H9 (cell line): ENCODE measurements around the gene FAM163B. TPM values are rescaled to one million over a fixed set of nuclear protein-coding genes. Genes with fewer than 3 reads are reported as not detected.

ENCODE experiments used
- DNase-seq: peaks from one replicate; pipeline ENCODE4 v3.0.0-alpha.2; 2017
- H2AFZ ChIP-seq: one replicate; pipeline ENCODE4 v1.6.1; 2013; ENCODE audit warnings: mild to moderate bottlenecking, low read length, control low read depth, moderate library complexity
- H2AK5ac ChIP-seq: 2 replicates; pipeline ENCODE4 v1.6.1; 2013; ENCODE audit warnings: low read length, control low read depth, mixed read lengths; ENCODE audit not compliant: insufficient read length
- H2BK120ac ChIP-seq: one replicate; pipeline ENCODE4 v1.6.1; 2013; ENCODE audit warnings: low read depth, mild to moderate bottlenecking, low read length, control low read depth, inconsistent platforms; ENCODE audit not compliant: poor library complexity, severe bottlenecking
- H2BK12ac ChIP-seq: 2 replicates; pipeline ENCODE4 v1.6.1; 2013; ENCODE audit warnings: low read length, control low read depth, mixed read lengths, low read depth; ENCODE audit not compliant: insufficient read length
- H2BK15ac ChIP-seq: 2 replicates; pipeline ENCODE4 v1.6.1; 2013; ENCODE audit warnings: low read depth, low read length, control low read depth
- H2BK20ac ChIP-seq: one replicate; pipeline ENCODE4 v1.6.1; 2013; ENCODE audit warnings: low read depth, mild to moderate bottlenecking, low read length, control low read depth, inconsistent platforms; ENCODE audit not compliant: poor library complexity, severe bottlenecking
- H2BK5ac ChIP-seq: 2 replicates; pipeline ENCODE4 v1.6.1; 2013; ENCODE audit warnings: low read length, control low read depth, mixed read lengths; ENCODE audit not compliant: insufficient read length
- H3K14ac ChIP-seq: 2 replicates; pipeline ENCODE4 v1.6.1; 2013; ENCODE audit warnings: low read length, control low read depth; ENCODE audit not compliant: insufficient read depth
- H3K18ac ChIP-seq: 2 replicates; pipeline ENCODE4 v1.6.1; 2013; ENCODE audit warnings: low read depth, mild to moderate bottlenecking, mixed read lengths, low read length, control low read depth; ENCODE audit not compliant: insufficient read length
- H3K23ac ChIP-seq: 2 replicates; pipeline ENCODE4 v1.6.1; 2013; ENCODE audit warnings: low read length, control low read depth, mixed read lengths, low read depth; ENCODE audit not compliant: insufficient read length
- H3K23me2 ChIP-seq: 2 replicates; pipeline ENCODE4 v1.6.1; 2013; ENCODE audit warnings: low read depth, mild to moderate bottlenecking, mixed read lengths, low read length, control low read depth; ENCODE audit not compliant: insufficient read length, poor library complexity, severe bottlenecking
- H3K27ac ChIP-seq: 2 replicates; pipeline ENCODE4 v1.5.1; 2013; ENCODE audit warnings: low read length, control low read depth, mixed read lengths, low read depth; ENCODE audit not compliant: insufficient read length
- H3K27me3 ChIP-seq: 2 replicates; pipeline ENCODE4 v1.6.1; 2013; ENCODE audit warnings: low read length, control low read depth, inconsistent platforms; ENCODE audit not compliant: insufficient read depth
- H3K4ac ChIP-seq: 2 replicates; pipeline ENCODE4 v1.6.1; 2013; ENCODE audit warnings: low read depth, mild to moderate bottlenecking, control low read depth, inconsistent platforms, low read length, moderate library complexity
- H3K4me1 ChIP-seq: 2 replicates; pipeline ENCODE4 v1.6.1; 2013; ENCODE audit warnings: low read length, control low read depth, inconsistent platforms; ENCODE audit not compliant: insufficient read depth
- H3K4me2 ChIP-seq: 2 replicates; pipeline ENCODE4 v1.6.1; 2013; ENCODE audit warnings: low read length, control low read depth, mixed read lengths; ENCODE audit not compliant: insufficient read length, insufficient read depth
- H3K56ac ChIP-seq: 2 replicates; pipeline ENCODE4 v1.6.1; 2013; ENCODE audit warnings: low read depth, mild to moderate bottlenecking, mixed read lengths, low read length, control low read depth; ENCODE audit not compliant: insufficient read length
- H3K79me1 ChIP-seq: 2 replicates; pipeline ENCODE4 v1.6.1; 2013; ENCODE audit warnings: low read depth, mild to moderate bottlenecking, moderate library complexity, low read length, control low read depth, inconsistent platforms; ENCODE audit not compliant: insufficient read depth, poor library complexity, severe bottlenecking
- H3K79me2 ChIP-seq: 2 replicates; pipeline ENCODE4 v1.6.1; 2013; ENCODE audit warnings: low read length, control low read depth, inconsistent platforms; ENCODE audit not compliant: insufficient read depth
- H3K9ac ChIP-seq: 2 replicates; pipeline ENCODE4 v1.6.1; 2013; ENCODE audit warnings: low read length, control low read depth, mixed read lengths; ENCODE audit not compliant: insufficient read length; ENCODE audit errors: extremely low read depth
- H3K9me3 ChIP-seq: one replicate; pipeline ENCODE4 v1.6.1; 2013; ENCODE audit warnings: low read depth, low read length, inconsistent platforms; ENCODE audit not compliant: control insufficient read depth
- H3T11ph ChIP-seq: one replicate; pipeline ENCODE4 v1.6.1; 2013; ENCODE audit warnings: mild to moderate bottlenecking, low read length, control low read depth, inconsistent platforms
- H4K20me1 ChIP-seq: one replicate; pipeline ENCODE4 v1.6.1; 2013; ENCODE audit not compliant: control insufficient read depth, insufficient read length, insufficient read depth
- H4K5ac ChIP-seq: 2 replicates; pipeline ENCODE4 v1.6.1; 2013; ENCODE audit warnings: low read depth, mild to moderate bottlenecking, mixed read lengths, low read length, control low read depth; ENCODE audit not compliant: insufficient read length
- H4K8ac ChIP-seq: replicated peaks from 2 replicates; pipeline ENCODE4 v1.6.1; 2013; ENCODE audit warnings: low read length, control low read depth, mixed read lengths, low read depth; ENCODE audit not compliant: insufficient read length
- H4K91ac ChIP-seq: 2 replicates; pipeline ENCODE4 v1.6.1; 2013; ENCODE audit warnings: low read depth, mild to moderate bottlenecking, moderate library complexity, mixed read lengths, low read length, control low read depth; ENCODE audit not compliant: insufficient read length
- H3K27ac Mint-ChIP-seq, 3 experiments: 2 replicates in 2 of 3; 3 replicates in 1 of 3; pipeline ENCODE4 v1.8.0; 2020 to 2021; ENCODE audit warnings: mixed read lengths in 3 of 3, mild to moderate bottlenecking in 1 of 3, moderate library complexity in 1 of 3
- H3K27me3 Mint-ChIP-seq: 2 replicates; pipeline ENCODE4 v1.8.0; 2021; ENCODE audit warnings: low read depth, mild to moderate bottlenecking, moderate library complexity, mixed read lengths
- H3K36me3 Mint-ChIP-seq, 3 experiments: 2 replicates in 2 of 3; 3 replicates in 1 of 3; pipeline ENCODE4 v1.8.0; 2020 to 2021; ENCODE audit warnings: low read depth in 3 of 3, mixed read lengths in 3 of 3; ENCODE audit not compliant: insufficient read depth in 1 of 3
- H3K4me1 Mint-ChIP-seq, 2 experiments: 2 replicates each; pipeline ENCODE4 v1.8.0; 2020; ENCODE audit warnings: mixed read lengths in 2 of 2
- H3K4me3 Mint-ChIP-seq, 2 experiments: 2 replicates in 1 of 2; 3 replicates in 1 of 2; pipeline ENCODE4 v1.8.0; 2020 to 2021; ENCODE audit warnings: mild to moderate bottlenecking in 2 of 2, mixed read lengths in 2 of 2, moderate library complexity in 1 of 2
- H3K9me3 Mint-ChIP-seq, 2 experiments: 2 replicates in 1 of 2; 3 replicates in 1 of 2; pipeline ENCODE4 v1.8.0; 2020; ENCODE audit warnings: mild to moderate bottlenecking in 2 of 2, mixed read lengths in 2 of 2, moderate library complexity in 1 of 2
- WGBS: extraction: QIAGEN DNeasy Blood & Tissue Kit; methylation state at CpG from one replicate; pipeline ENCODE4 v1.1.7; 2013; ENCODE audit warnings: missing lambda C conversion rate, low lambda C conversion rate, mixed read lengths; ENCODE audit not compliant: insufficient read length; ENCODE audit errors: extremely low coverage; 5-methylcytosine and 5-hydroxymethylcytosine counted together
- total RNA-seq: library from RNA; stranded (reverse); gene quantifications from 2 replicates; pipeline ENCODE4 v1.2.1, GENCODE V29; 2021
- TF ChIP-seq, protein P1 (sequence below): fragments of 200-600 bp; sonication (generic); conservative IDR thresholded peaks from 3 replicates; pipeline ENCODE4 v1.8.0; 2021; ENCODE audit warnings: antibody characterized with exemption, mild to moderate bottlenecking

FAM163B gene
- total RNA-seq, 1 experiment from 2014 or later, result 0.39 TPM

DNA sequence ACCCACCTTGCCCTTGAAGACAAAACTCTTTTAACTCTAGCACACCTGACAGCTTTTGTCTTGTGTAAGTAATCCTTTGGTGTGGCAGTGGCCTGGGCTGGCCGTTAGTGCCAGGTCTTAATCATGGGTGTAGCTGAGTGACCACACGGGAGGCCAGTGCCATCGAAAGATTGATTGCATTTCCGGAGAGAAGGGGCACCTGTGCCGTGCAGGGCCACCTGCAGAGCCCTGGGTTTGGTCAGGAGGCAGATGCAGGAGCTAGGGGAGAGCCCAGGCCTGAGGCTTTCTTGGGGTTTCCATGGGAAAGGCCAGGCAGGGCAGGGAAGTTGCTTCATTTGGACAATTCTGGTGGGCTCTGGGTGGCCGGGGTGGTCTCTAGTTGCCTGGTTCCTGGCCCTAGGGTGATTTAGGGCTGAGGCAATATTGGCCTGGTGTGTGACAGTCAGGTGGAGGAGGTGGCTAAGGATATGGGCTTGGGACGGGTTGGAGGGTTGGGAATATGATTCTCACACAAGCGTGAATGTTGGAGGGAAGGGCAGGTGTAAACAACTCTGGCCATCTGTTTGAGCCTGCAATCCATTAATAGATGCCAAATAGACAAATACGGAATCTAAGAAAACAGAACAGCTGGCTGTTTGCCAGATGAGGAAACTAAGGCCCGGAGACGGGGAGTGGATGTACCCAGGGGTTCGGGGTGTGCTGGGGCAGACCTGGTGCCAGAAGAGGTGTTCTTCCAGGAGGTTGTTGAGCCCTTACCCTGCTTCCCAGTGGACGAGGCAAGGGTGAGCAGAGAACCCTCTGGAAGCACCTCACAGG is 31.6 kb upstream of the FAM163B start:
- no peak overlapping the region for H3K27ac Mint-ChIP-seq
- Histone ChIP-seq H4K8ac (no peak overlapping the region), H2BK12ac (no peak overlapping the region), H2BK20ac (no peak overlapping the region), H3K18ac (no peak overlapping the region), H3K23ac (no peak overlapping the region), H3K27ac (no peak overlapping the region), H3K79me1 (no peaks in the 10 kb centered on the region), H4K5ac (no peak overlapping the region), H2BK120ac (no peak overlapping the region), H2AK5ac (no peak overlapping the region), H3K4me2 (no peak overlapping the region), H3K14ac (no peak overlapping the region), H2BK15ac (no peak overlapping the region), H3K27me3 (no peaks in the 10 kb centered on the region), H3T11ph (no peak overlapping the region), H2AFZ (no peak overlapping the region), H3K4me1 (no peaks in the 10 kb centered on the region; the same call in 1 of the 2 replicates), H3K9me3 (no peaks in the 10 kb centered on the region), H3K79me2 (no peaks in the 10 kb centered on the region), H4K91ac (no peak overlapping the region), H3K4ac (no peak overlapping the region), H4K20me1 (no peaks in the 10 kb centered on the region), H2BK5ac (no peak overlapping the region), H3K9ac (no peak overlapping the region), H3K56ac (no peak overlapping the region), H3K23me2 (no peaks in the 10 kb centered on the region)
- H3K4me3 Mint-ChIP-seq, result no peak overlapping the region; a peak in 1 of 5 replicates
- peaks cover 5% of the 10 kb centered on the region for H3K27me3 Mint-ChIP-seq
- H3K36me3 Mint-ChIP-seq, result no peaks in the 10 kb centered on the region
- no peaks in the 10 kb centered on the region for H3K9me3 Mint-ChIP-seq
- no CpG with 5 or more reads among the region's 13 CpGs for WGBS
- H3K4me1 Mint-ChIP-seq, result peaks cover 20 to 27% of the 10 kb centered on the region in 2 experiments
- TF ChIP-seq, protein P1, sequence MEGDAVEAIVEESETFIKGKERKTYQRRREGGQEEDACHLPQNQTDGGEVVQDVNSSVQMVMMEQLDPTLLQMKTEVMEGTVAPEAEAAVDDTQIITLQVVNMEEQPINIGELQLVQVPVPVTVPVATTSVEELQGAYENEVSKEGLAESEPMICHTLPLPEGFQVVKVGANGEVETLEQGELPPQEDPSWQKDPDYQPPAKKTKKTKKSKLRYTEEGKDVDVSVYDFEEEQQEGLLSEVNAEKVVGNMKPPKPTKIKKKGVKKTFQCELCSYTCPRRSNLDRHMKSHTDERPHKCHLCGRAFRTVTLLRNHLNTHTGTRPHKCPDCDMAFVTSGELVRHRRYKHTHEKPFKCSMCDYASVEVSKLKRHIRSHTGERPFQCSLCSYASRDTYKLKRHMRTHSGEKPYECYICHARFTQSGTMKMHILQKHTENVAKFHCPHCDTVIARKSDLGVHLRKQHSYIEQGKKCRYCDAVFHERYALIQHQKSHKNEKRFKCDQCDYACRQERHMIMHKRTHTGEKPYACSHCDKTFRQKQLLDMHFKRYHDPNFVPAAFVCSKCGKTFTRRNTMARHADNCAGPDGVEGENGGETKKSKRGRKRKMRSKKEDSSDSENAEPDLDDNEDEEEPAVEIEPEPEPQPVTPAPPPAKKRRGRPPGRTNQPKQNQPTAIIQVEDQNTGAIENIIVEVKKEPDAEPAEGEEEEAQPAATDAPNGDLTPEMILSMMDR, result no peak
- no peak for DNase-seq
